G401 (cell line): ENCODE results near the gene NABP2. TPM values are rescaled to one million over a fixed set of nuclear protein-coding genes. Genes with fewer than 3 reads are reported as not detected.

Source experiments
- DNase-seq: peaks from one replicate; pipeline ENCODE4 v3.0.0-alpha.2; 2015; ENCODE audit warnings: low spot score
- in situ Hi-C: cut with HindIII; loops from 2 replicates; pipeline ENCODE4 v1.10.0; 2016; ENCODE audit warnings: low sequenced_read_pairs, mixed read lengths
- total RNA-seq: library from RNA; depleted of rRNA; stranded (reverse); fragments of >200 nt; shearing (Covaris generic); gene quantifications from 2 replicates; pipeline ENCODE4 v1.2.3, GENCODE V29; 2014

Gene NABP2
- total RNA-seq, 1 experiment from 2014 or later = 20.2 TPM

- in situ Hi-C loops = no loop called here
- no peak for DNase-seq
Measured at GRCh38 chr12:56236985-56237384, 12.8 kb downstream of the NABP2 start.

DNA sequence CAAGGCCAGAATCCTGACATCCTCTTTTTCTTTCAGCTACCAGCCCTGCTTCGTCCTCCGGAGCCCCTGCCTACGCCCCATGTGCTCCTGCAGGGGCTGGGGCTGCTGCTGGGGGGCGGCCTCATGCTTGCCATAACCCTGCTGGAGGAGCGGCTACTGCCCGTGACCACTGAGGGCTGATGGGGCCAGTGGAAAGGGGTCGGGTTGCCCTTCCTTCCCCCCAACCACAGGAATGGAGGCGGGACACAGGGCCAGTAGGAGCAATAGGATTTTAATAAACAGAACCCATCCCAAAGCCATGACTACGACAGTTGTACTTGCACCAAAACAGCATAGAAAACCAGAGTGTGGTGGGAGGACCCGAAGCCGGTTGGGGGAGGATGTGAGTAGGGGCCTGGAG lies 13.4 kb downstream of the NABP2 start:
- in situ Hi-C loops = no loop called here
- no peak for DNase-seq

- in situ Hi-C loops = no loop called here
- DNase-seq = no peak
Measured at GRCh38 chr12:56241424-56242303, 17.5 kb downstream of the NABP2 start.

GRCh38 chr12:56242986-56243385 lies 18.8 kb downstream of the NABP2 start:
- DNase-seq = no peak
- in situ Hi-C loops = no loop called here

- in situ Hi-C loops = no loop called here
- no peak for DNase-seq
Measured at GRCh38 chr12:56243731-56244181, 19.6 kb downstream of the NABP2 start.

- in situ Hi-C loops = no loop called here
- no peak for DNase-seq
Measured at GRCh38 chr12:56244494-56244893, 20.4 kb downstream of the NABP2 start.

DNA sequence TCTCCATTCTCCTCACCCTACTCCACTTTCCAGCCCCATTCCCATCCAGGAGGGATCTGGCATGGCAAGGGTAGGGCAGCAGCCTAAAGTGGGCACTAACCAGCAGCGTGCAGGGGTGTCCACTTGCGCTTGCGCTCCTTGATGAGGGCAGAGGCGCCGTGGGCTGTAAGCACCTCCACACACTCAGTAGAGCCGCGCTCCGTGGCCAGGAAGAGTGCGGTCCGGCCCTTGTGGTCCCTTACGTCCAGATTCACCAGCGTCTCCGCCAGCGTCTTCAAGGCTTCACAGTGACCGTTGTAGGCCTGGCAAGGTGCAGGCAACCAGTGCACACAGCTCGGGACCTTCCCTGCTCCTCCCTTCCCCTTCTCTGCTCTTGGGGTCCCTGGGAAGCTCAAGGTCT lies 23.8 kb downstream of the NABP2 start:
- in situ Hi-C loops = no loop called here
- DNase-seq = no peak

GRCh38 chr12:56248711-56249110 lies 24.6 kb downstream of the NABP2 start:
- in situ Hi-C loops = no loop called here
- no peak for DNase-seq

GRCh38 chr12:56252649-56253048 lies 28.5 kb downstream of the NABP2 start:
- no peak for DNase-seq
- in situ Hi-C loops = no loop called here

DNA sequence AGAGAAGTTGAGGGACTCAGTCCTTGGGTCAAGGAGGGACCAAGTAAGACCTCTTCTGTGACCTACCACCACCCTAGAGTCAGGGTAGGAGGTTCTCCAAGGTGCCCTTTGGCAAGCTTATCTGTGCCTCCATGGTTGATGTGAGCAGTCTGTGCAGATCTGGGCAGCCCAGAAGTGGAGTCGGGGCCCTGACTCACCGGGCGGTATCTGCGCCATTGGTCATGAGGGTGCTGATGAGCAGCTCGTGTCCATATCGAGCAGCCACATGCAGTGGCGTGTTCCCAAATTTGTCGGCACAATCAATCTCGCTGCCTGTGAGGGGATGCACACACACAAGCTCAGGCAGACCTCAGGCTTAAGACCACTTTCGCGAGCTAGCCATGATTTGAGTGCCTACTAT lies 28.9 kb downstream of the NABP2 start:
- in situ Hi-C loops = no loop called here
- DNase-seq = no peak

- in situ Hi-C loops = no loop called here
- DNase-seq = no peak
Measured at GRCh38 chr12:56255671-56256070, 31.5 kb downstream of the NABP2 start.

- in situ Hi-C loops = no loop called here
- DNase-seq = no peak
Measured at GRCh38 chr12:56256326-56256960, 32.3 kb downstream of the NABP2 start.

DNA sequence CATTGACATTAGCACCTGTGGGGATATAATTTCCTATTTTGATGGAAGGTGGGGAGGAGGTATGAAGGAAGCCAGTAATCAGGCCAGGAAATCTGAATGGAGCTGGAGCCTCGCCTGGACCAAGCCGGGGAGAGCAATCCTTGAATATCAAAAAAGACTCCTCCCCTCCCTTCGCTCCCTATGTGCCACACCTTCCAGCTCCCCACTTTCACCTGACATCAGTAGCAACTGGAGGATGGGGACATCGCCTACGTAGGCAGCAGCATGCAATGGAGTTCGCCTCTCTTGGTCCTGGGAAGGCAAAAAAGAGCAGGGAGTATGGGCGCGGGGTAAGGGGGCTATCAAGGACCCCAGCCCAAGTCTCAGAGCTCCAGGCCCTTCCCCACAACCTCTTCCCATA lies 32.9 kb downstream of the NABP2 start:
- DNase-seq = no peak
- in situ Hi-C loops = no loop called here

GRCh38 chr12:56257491-56258067 lies 33.4 kb downstream of the NABP2 start:
- in situ Hi-C loops = no loop called here

DNA sequence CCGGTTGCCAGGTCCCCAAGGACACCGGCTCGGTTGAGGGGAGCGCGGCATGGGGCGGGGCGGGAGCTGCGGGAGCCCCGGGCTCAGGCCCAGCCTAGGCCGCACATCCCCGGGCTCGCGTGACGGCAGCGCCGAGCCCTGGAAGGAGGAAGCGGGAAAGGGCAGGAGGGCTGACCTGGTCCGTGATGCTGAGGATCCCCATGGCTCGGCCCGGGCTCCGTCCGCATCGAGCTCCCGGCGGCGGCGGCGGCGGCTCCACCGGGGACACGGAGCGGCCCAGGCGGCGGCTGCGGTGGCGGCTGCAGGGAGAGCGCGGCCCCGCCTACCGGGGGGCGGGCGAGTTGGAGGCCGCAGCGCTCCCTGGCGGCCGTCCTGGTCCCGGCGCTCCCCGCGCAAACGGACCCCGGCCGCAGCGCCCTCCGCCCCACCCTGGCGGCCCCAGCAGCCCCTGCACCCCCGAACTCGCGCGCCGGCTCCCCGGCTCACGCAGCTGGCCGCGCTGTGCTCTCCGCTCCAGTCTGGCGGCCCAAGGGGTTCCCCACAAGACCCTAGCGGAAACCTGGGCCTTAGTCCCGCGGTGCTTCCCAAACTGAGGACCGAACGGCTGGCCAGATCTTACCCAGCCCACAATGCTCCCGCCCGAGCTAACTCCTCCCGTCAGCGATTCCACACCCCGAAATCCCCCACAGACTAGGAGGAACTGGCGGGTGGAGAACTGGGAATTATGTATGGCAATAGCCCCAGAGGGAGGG lies 34.1 kb downstream of the NABP2 start, which contains the start of gene ANKRD52:
TSS of gene ANKRD52 (minus strand) at position 317 of the 752 bp plus-strand sequence. CDS start at position 202, 115 bp downstream.
- DNase-seq = peak; percentile 82
- in situ Hi-C loops = no loop called here

More at GRCh38 chr12:56257491-56258067, 33.4 kb downstream of the NABP2 start:
- peak; percentile 40 for DNase-seq

- DNase-seq = no peak
- in situ Hi-C loops = no loop called here
Measured at GRCh38 chr12:56258820-56259183, 34.7 kb downstream of the NABP2 start.

DNA sequence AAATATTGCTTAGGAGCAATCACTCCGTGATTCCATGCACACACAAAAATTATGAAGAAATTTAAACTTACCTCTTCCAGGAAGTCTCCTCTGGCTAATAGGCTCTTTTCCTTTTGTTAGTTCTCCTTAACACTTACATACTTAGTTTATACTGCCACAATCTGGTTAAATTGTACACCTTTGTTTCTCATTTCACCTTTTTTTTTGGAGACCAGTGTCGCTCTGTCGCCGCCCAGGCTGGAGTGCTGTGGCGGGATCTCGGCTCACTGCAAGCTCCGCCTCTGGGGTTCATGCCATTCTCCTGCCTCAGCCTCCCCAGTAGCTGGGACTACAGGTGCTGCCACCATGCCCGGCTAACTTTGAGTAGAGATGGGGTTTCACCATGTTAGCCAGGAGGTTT lies 36.2 kb downstream of the NABP2 start:
- DNase-seq = no peak
- in situ Hi-C loops = no loop called here

DNA sequence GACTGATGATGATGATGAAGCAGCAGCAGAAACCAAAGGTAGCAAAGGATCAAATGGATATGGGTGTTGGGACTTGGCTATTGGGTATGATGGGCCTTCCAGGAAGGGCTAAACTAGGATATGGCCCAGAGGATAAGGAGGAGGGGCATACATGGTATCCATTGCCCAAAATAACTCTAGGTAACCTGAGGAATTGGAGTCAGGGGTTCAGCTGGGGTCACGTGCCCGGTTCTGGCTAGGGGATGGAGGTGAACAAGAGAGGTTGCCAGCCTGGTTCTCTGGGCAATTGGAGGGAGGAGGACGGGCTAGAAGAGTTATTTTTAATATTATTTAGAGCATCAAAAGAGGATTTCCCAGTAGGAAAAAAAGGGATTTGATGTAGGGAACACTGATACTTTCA lies 36.8 kb downstream of the NABP2 start:
- in situ Hi-C loops = no loop called here

DNA sequence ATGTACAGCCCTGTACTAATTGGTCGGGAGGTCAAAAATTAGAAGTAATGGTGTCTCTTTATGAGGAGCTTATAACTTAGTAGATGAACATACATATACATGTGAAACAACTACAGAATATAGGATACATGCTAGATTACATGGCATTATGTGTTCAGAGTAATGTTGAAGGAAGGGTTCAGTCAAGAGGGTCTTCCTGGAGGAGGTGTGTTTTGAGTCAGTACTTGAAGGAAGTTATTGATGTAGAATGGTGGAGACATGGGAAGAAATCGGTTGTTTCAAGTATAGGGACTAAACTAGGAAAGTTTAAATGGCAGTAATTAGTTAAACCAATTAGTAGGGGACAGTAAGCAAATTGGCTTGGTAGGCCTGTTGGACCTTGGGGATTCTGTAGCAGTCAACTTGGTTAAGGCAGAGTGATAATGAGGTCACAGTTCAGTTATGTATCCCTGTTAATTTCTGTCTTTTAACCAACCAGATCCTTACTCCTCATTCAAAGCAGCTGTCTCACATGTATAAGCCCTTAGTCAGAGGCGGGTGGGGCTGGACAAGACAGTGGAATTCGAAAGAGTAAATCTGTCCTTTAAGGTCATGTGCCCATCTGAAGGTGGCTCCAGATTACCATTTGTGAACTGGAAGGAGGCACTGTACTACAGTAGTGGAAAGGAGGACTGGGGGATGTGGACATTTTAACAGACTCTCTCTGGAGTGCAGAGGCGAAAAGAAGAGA lies 37.5 kb downstream of the NABP2 start:
- no peak for DNase-seq

More for the DNA sequence above, 36.8 kb downstream of the NABP2 start:
- DNase-seq = no peak

More for the DNA sequence above, 37.5 kb downstream of the NABP2 start:
- in situ Hi-C loops = no loop called here
